ENCODE results near the gene B3GNT9.

- no peak for TF ChIP-seq POLR2AphosphoS5 (IDR thresholded peaks at IDR 0.05; ENCODE audit: low read depth, low read length)
- no peak for TF ChIP-seq PBX3 (IDR thresholded peaks at IDR 0.05)
- TF ChIP-seq CTCF (IDR thresholded peaks at IDR 0.05), result no peak
- no peak for TF ChIP-seq EZH2phosphoT487 (IDR thresholded peaks at IDR 0.05; ENCODE audit: borderline replicate concordance, low read depth)
- TF ChIP-seq REST (IDR thresholded peaks at IDR 0.05; ENCODE audit: low read depth, low read length), result no peak
- TF ChIP-seq MAX (IDR thresholded peaks at IDR 0.05; ENCODE audit: low read depth), result no peak
- TF ChIP-seq ZBTB33 (IDR thresholded peaks at IDR 0.05; ENCODE audit: borderline replicate concordance, low read depth), result no peak
Measured at GRCh38 chr16:67162506-67163163, 11.8 kb upstream of the B3GNT9 start.

All from SK-N-SH (cell line).